Stimulated activated CD4-positive, alpha-beta T cell treated with anti-CD3 and anti-CD28 coated beads, Interleukin-2, amount 100 ng/mL, for 24 hours (primary cell): ENCODE data around the gene SPP2.

Experiments used
- DNase-seq, 2 donors: peaks; one replicate each; pipeline ENCODE4 v3.0.0-alpha.2; 2020

Gene SPP2

GRCh38 chr2:234095301-234095700 lies 44.8 kb downstream of the SPP2 start:
- no peak for DNase-seq

- no peak for DNase-seq
Measured at GRCh38 chr2:234096164-234096563, 45.7 kb downstream of the SPP2 start.

GRCh38 chr2:234098681-234099080 lies 48.2 kb downstream of the SPP2 start:
- no peak for DNase-seq

GRCh38 chr2:234099266-234099665 lies 48.8 kb downstream of the SPP2 start:
- no peak for DNase-seq

- DNase-seq = no peak
Measured at GRCh38 chr2:234100686-234101085, 50.2 kb downstream of the SPP2 start.

GRCh38 chr2:234102112-234102511 lies 51.6 kb downstream of the SPP2 start:
- DNase-seq = no peak

GRCh38 chr2:234107861-234108260 lies 57.4 kb downstream of the SPP2 start:
- no peak for DNase-seq

- DNase-seq = no peak
Measured at GRCh38 chr2:234109321-234109720, 58.8 kb downstream of the SPP2 start.

GRCh38 chr2:234110219-234110618 lies 59.7 kb downstream of the SPP2 start:
- no peak for DNase-seq

- no peak for DNase-seq
Measured at GRCh38 chr2:234111523-234111922, 61.0 kb downstream of the SPP2 start.

GRCh38 chr2:234116010-234116409 lies 65.5 kb downstream of the SPP2 start:
- DNase-seq = no peak

GRCh38 chr2:234121999-234122398 lies 71.5 kb downstream of the SPP2 start:
- DNase-seq = no peak

GRCh38 chr2:234125451-234126145 lies 75.1 kb downstream of the SPP2 start:
- DNase-seq = no peak

GRCh38 chr2:234126146-234126470 lies 75.6 kb downstream of the SPP2 start:
- no peak for DNase-seq
